Measurements from ENCODE around the gene CITED4. TPM values are rescaled to one million over a fixed set of nuclear protein-coding genes. Genes with fewer than 3 reads are reported as not detected.

CITED4 gene
- polyA plus RNA-seq, 1 of the 3 experiments (the other 2 are of a cell fraction) = 10.1 TPM

DNA sequence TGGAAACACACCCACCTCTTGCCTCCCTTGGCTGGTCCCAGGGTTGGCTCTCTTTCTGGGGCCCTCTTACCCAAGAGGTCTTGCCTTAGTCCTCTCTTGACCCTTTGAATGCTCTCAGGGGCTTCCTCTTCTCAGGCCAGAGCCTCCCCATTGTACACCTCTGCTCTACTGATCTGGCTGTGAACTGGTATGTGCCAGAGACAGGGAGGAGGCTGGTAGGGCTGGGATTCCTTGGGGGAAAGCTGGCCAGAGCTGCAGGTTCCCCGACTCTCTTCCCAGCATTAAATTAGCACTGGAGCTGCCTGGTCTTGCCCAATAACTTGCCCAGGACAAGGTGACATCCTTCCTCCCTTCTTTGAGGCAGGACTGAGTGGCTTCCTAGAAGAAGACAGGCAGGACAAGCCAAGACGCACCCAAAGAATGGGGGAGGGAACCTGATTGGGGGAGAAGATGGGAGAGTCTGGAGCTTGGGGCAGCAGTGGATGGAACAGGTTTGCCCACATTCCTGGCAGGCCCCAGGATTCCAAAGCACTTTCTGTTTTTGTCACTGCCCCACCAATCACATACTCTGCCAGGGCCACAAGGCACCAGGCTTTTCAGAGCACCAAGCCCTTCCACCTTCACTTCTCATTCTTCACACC lies 37.2 kb upstream of the CITED4 start:
- H3K79me2 ChIP-seq (ENCODE audit: insufficient read depth) = no peaks in the 10 kb centered on the region

DNA sequence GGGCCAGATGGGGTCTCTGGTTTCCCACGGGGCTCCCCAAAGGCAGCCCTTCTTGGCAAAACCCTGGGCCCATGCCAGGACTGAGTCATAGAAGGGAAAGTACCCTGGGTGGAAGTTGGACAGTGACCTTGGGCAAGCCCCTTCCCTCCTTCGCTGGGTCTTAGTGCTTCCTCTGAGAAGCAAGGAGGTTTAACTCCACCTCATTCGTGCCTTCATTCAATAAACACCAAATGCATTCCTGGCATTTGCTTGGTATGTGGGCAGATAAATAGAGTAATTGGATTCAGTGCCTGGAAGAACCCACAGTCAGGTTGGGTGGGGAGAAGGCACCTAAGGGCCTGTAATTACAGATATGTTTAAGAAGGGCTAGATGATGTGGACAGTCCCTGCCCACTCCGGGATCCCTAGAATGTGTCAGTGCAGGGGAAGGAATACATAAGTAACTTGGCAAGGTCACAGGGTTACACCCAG lies 36.3 kb upstream of the CITED4 start:
- H3K27ac ChIP-seq (ENCODE audit: low read depth in 2 of 2, low read length in 1 of 2) = no peak overlapping the region
- DNase-seq = no peak
- no peaks in the 10 kb centered on the region for H3K9me2 ChIP-seq
- no peak overlapping the region for H3K4me2 ChIP-seq
- ChIA-PET CTCF (interaction anchor here (0.9 to 1.8 kb wide), 2 partner anchors 49 to 51 kb away, joined by 3 to 7 read pairs; no protein-coding TSS in a partner anchor), POLR2A (no interaction called here)
- no peak overlapping the region for H3K4me3 ChIP-seq (ENCODE audit: low read depth in 2 of 2, low read length in 1 of 2)
- no peak overlapping the region for H3K9ac ChIP-seq
- no peaks in the 10 kb centered on the region for H4K20me1 ChIP-seq (ENCODE audit: insufficient read depth)
- H3K4me1 ChIP-seq (ENCODE audit: control insufficient read depth in 1 of 2, insufficient read depth in 2 of 2, low read depth in 1 of 2, low read length in 1 of 2) = peaks cover 0 to 18% of the 10 kb centered on the region in 2 experiments; a peak in 2 of 4 replicates
- H3K36me3 ChIP-seq (replicated peaks in 1 of 2; ENCODE audit: control insufficient read depth in 1 of 2, insufficient read depth in 2 of 2, low read length in 1 of 2) = no peaks in the 10 kb centered on the region
- H2AFZ ChIP-seq (ENCODE audit: low read depth) = no peak overlapping the region
- 48% methylated on average over 4 of the region's 4 CpGs for WGBS (ENCODE audit: low lambda C conversion rate)
- TF ChIP-seq JUND (IDR thresholded peaks at IDR 0.05) (0 out of 2 replicates have a peak, but pooled peaks have one; percentile 3), POLR2AphosphoS5 (IDR thresholded peaks at IDR 0.05; ENCODE audit: low read depth, low read length) (no peak), FOXM1 (IDR thresholded peaks at IDR 0.05; ENCODE audit: low read depth) (no peak)
- H3K79me2 ChIP-seq (ENCODE audit: insufficient read depth) = no peaks in the 10 kb centered on the region
- no peaks in the 10 kb centered on the region for H3F3A ChIP-seq (replicated peaks; ENCODE audit: insufficient read depth)
- no peaks in the 10 kb centered on the region for H3K9me3 ChIP-seq
- H3K27me3 ChIP-seq (ENCODE audit: insufficient read depth) = no peaks in the 10 kb centered on the region

More for the DNA sequence above, 37.2 kb upstream of the CITED4 start:
- Histone ChIP-seq H3K27ac (ENCODE audit: low read depth in 2 of 2, low read length in 1 of 2) (no peak overlapping the region), H3K27me3 (ENCODE audit: insufficient read depth) (no peaks in the 10 kb centered on the region), H3K9ac (no peak overlapping the region), H2AFZ (ENCODE audit: low read depth) (no peak overlapping the region), H3K4me1 (ENCODE audit: control insufficient read depth in 1 of 2, insufficient read depth in 2 of 2, low read depth in 1 of 2, low read length in 1 of 2) (peaks cover 0 to 18% of the 10 kb centered on the region in 2 experiments; a peak in 2 of 4 replicates), H3K9me3 (no peaks in the 10 kb centered on the region), H3K9me2 (no peaks in the 10 kb centered on the region), H3F3A (replicated peaks; ENCODE audit: insufficient read depth) (no peaks in the 10 kb centered on the region), H3K4me2 (no peak overlapping the region), H3K36me3 (replicated peaks in 1 of 2; ENCODE audit: control insufficient read depth in 1 of 2, insufficient read depth in 2 of 2, low read length in 1 of 2) (no peaks in the 10 kb centered on the region), H3K4me3 (ENCODE audit: low read depth in 2 of 2, low read length in 1 of 2) (no peak overlapping the region), H4K20me1 (ENCODE audit: insufficient read depth) (no peaks in the 10 kb centered on the region)
- 88% methylated on average over 2 of the region's 2 CpGs for WGBS (ENCODE audit: low lambda C conversion rate)
- CTCF ChIA-PET = no interaction called here
- POLR2A ChIA-PET = no interaction called here
- DNase-seq = no peak
- TF ChIP-seq RAD21 (IDR thresholded peaks at IDR 0.05; ENCODE audit: low read length) (no peak), TCF12 (IDR thresholded peaks at IDR 0.05) (no peak), EZH2phosphoT487 (IDR thresholded peaks at IDR 0.05; ENCODE audit: borderline replicate concordance, low read depth) (no peak), FOSL2 (IDR thresholded peaks at IDR 0.05; ENCODE audit: borderline replicate concordance, low read depth) (no peak), RCOR1 (IDR thresholded peaks at IDR 0.05; ENCODE audit: low read length) (no peak)

DNA sequence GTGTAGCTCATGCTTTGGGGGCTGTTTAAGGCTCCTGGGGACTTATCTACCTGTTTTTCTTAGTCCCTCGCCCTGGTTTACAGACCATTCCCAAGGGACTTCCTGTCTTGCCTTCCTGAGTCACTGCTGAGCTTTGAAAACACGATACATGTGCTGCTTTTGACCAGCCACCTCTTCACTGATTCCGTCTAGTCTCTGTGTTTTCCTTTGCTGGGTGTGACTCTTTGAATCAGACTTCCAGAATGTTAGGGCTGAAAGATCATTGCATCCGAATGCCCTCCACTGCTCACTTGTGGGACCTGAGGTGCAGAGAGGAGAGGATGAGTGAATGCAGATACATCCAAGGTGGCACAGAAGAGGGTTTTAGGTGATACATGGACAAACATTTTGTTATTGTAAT lies 35.4 kb upstream of the CITED4 start:
- DNase-seq = no peak
- ChIA-PET CTCF (interaction anchor here (0.6 to 1.8 kb wide), 2 partner anchors 48 to 1214 kb away, joined by 3 to 7 read pairs; no protein-coding TSS in a partner anchor), POLR2A (no interaction called here)
- 70% methylated on average over 4 of the region's 4 CpGs for WGBS (ENCODE audit: low lambda C conversion rate)
- no peaks in the 10 kb centered on the region for H3F3A ChIP-seq (replicated peaks; ENCODE audit: insufficient read depth)
- no peaks in the 10 kb centered on the region for H3K27me3 ChIP-seq (ENCODE audit: insufficient read depth)
- peaks cover 0 to 14% of the 10 kb centered on the region in 2 experiments; a peak in 2 of 4 replicates for H3K4me1 ChIP-seq (ENCODE audit: control insufficient read depth in 1 of 2, insufficient read depth in 2 of 2, low read depth in 1 of 2, low read length in 1 of 2)
- no peak overlapping the region for H3K9ac ChIP-seq
- H3K79me2 ChIP-seq (ENCODE audit: insufficient read depth) = no peaks in the 10 kb centered on the region
- H2AFZ ChIP-seq (ENCODE audit: low read depth) = peak overlapping the region; percentile 68; the same call in 1 of the 2 replicates
- no peak overlapping the region for H3K27ac ChIP-seq (ENCODE audit: low read depth in 2 of 2, low read length in 1 of 2)
- no peaks in the 10 kb centered on the region for H4K20me1 ChIP-seq (ENCODE audit: insufficient read depth)
- no peaks in the 10 kb centered on the region for H3K9me2 ChIP-seq
- no peak for TF ChIP-seq RAD21 (IDR thresholded peaks at IDR 0.05; ENCODE audit: low read length)
- no peak overlapping the region for H3K4me3 ChIP-seq (ENCODE audit: low read depth in 2 of 2, low read length in 1 of 2)
- H3K4me2 ChIP-seq = no peak overlapping the region
- no peaks in the 10 kb centered on the region for H3K36me3 ChIP-seq (replicated peaks in 1 of 2; ENCODE audit: control insufficient read depth in 1 of 2, insufficient read depth in 2 of 2, low read length in 1 of 2)
- H3K9me3 ChIP-seq = no peaks in the 10 kb centered on the region
